Measurements from ENCODE around the gene SNRNP200.
A peak's percentile ranks its signal among the peaks of the same experiment; 100 is the strongest.
"Not testable (repeated sequence)": the region's sequence is repeated elsewhere in the genome, so short reads cannot be mapped to it uniquely, and the experiment has no call there.

SNRNP200 gene

DNA sequence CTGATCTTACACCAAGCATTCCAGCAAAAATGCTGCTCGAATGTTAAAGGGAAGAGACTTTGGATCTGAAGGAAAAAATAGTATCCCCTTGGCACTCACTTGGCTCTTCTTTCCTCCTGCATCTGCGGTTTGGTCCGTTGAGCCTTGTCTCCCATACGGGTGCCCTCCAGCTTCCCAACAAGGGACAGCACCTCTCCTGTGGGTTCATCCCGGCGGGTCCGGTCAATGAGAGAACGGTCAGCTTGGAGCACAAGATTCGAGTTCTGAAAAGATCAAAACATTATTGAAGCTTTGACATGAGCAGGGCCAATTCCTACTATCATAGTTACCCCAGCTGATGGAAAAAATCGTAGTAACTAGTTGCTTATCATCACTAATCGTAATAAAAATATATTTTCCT, 740 bp downstream of the SNRNP200 start:
- TF ChIP-seq POLR2A (IDR thresholded peaks at IDR 0.05; ENCODE audit: low read depth, low read length): no peak
- TF ChIP-seq TAF1 (IDR thresholded peaks at IDR 0.05; ENCODE audit: borderline replicate concordance, low read depth, low read length): no peak
- no peak for TF ChIP-seq POLR2AphosphoS5 (IDR thresholded peaks at IDR 0.05; ENCODE audit: low read depth, low read length)
- no peak for DNase-seq (ENCODE audit: insufficient read length)
- no peak for FAIRE-seq

DNA sequence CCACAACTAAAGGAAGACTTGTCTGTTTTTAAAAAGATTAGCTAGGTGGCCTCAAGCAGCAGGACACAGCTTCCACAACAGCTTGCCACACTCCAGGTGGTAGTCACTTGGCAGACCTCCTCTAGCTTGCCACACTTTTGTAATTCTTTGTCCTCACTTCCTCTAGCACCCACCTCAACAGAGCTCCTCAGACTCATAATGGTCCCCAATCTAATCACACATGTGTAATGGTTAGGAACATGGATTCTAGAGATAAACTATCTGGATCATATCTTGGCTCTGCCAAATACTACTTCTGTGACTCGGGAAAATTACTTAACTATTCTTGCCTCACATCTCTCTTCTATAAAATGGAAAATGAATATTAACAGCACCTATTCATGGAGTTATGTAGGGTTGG, 3.5 kb downstream of the SNRNP200 start:
- FAIRE-seq: no peak
- no peak for DNase-seq (ENCODE audit: insufficient read length)
- no peak for TF ChIP-seq POLR2A (IDR thresholded peaks at IDR 0.05; ENCODE audit: low read depth, low read length)
- TF ChIP-seq TAF1 (IDR thresholded peaks at IDR 0.05; ENCODE audit: borderline replicate concordance, low read depth, low read length): no peak
- no peak for TF ChIP-seq POLR2AphosphoS5 (IDR thresholded peaks at IDR 0.05; ENCODE audit: low read depth, low read length)

GRCh38 chr2:96296925-96297324, 8.4 kb downstream of the SNRNP200 start:
- no peak for DNase-seq (ENCODE audit: insufficient read length)
- no peak for FAIRE-seq
- TF ChIP-seq POLR2A (IDR thresholded peaks at IDR 0.05; ENCODE audit: low read depth, low read length) (no peak), TAF1 (IDR thresholded peaks at IDR 0.05; ENCODE audit: borderline replicate concordance, low read depth, low read length) (no peak), POLR2AphosphoS5 (IDR thresholded peaks at IDR 0.05; ENCODE audit: low read depth, low read length) (no peak)

- DNase-seq (ENCODE audit: insufficient read length); FAIRE-seq: not testable (repeated sequence)
These were observed 11.1 kb downstream of the SNRNP200 start for GRCh38 chr2:96294271-96294670.

- FAIRE-seq: no peak
- TF ChIP-seq POLR2A (IDR thresholded peaks at IDR 0.05; ENCODE audit: low read depth, low read length) (no peak), POLR2AphosphoS5 (IDR thresholded peaks at IDR 0.05; ENCODE audit: low read depth, low read length) (no peak), TAF1 (IDR thresholded peaks at IDR 0.05; ENCODE audit: borderline replicate concordance, low read depth, low read length) (no peak)
These were observed 13.6 kb downstream of the SNRNP200 start for GRCh38 chr2:96291751-96292150.

GRCh38 chr2:96287273-96287856, 18.0 kb downstream of the SNRNP200 start:
- FAIRE-seq: no peak
- TF ChIP-seq TAF1 (IDR thresholded peaks at IDR 0.05; ENCODE audit: borderline replicate concordance, low read depth, low read length): no peak
- no peak for DNase-seq (ENCODE audit: insufficient read length)

More at GRCh38 chr2:96291751-96292150, 13.6 kb downstream of the SNRNP200 start:
- no peak for DNase-seq (ENCODE audit: insufficient read length)

DNA sequence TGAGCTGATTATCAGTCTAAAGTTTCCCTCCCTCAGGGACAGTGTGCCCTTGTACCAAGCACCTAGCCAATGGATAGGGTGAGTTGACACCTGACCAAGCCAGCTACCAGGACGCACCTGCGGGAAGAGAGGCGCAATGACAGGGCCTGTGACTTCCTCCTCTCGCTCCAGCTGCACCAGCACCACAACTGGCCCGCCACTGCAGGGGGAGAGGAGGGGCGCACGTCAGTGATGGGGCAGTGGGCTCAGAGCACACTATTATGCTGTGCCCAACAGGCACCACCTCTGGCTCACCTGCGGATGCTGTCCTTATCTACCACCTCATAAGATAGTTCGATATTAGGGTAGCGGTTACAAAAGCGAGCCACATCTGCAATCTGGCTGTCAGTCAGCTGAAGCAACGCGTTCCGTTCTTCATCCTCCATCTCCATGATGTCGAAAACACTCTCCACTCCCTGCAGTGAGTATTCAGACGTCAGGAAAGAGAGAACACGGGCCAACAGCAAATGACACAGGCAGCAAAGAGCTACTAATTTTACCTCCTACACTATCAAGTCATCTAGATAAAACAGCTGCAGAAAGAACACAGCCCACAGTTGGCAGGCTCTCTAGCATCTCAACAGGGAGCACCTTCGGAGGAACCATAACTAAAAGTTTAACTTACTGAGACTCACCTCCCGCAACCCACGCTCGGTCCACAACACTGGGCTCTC, 28.4 kb downstream of the SNRNP200 start:
- FAIRE-seq (no peak), DNase-seq (ENCODE audit: insufficient read length) (no peak)
- TF ChIP-seq POLR2AphosphoS5 (IDR thresholded peaks at IDR 0.05; ENCODE audit: low read depth, low read length) (no peak), TAF1 (IDR thresholded peaks at IDR 0.05; ENCODE audit: borderline replicate concordance, low read depth, low read length) (no peak), POLR2A (IDR thresholded peaks at IDR 0.05; ENCODE audit: low read depth, low read length) (no peak)

DNA sequence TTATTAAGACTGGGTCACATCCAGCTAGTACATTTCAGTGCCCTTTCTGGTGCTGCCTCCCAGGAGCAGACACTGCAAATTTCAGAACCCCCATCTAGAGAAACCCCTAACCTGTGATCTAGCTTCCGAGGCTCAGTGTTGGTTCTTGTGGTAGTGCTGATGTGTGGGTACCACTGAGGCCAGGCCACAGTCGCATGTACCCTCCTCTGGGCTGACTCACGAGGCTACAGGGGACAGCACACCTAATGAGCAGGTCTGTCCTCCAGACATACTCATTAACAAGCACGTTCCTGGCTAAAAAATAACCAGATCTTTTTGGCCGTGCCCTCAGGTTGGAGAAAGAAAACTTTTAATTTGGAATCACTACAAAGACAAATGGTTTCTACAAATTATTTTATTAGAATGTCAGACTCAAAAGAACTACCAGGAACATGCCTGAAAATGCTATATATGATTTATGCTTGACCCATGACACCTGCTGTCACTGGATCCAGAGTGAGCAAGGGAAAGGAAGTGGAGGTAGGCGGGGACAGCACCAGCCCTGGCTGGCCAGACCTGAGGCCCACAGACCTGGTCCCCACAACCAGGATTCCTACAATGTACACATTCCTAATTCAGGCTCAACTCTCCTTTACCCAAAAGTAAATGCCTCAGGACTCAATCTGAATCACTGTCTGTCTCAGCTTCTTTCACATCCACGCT, 30.8 kb downstream of the SNRNP200 start:
- TF ChIP-seq TAF1 (IDR thresholded peaks at IDR 0.05; ENCODE audit: borderline replicate concordance, low read depth, low read length) (no peak), POLR2AphosphoS5 (IDR thresholded peaks at IDR 0.05; ENCODE audit: low read depth, low read length) (peak; percentile 61), POLR2A (IDR thresholded peaks at IDR 0.05; ENCODE audit: low read depth, low read length) (no peak; the same call in 1 of the 2 replicates)
- FAIRE-seq (no peak), DNase-seq (ENCODE audit: insufficient read length) (no peak)

GRCh38 chr2:96273763-96274162, 31.6 kb downstream of the SNRNP200 start:
- DNase-seq (ENCODE audit: insufficient read length) (no peak), FAIRE-seq (no peak)
- no peak for TF ChIP-seq TAF1 (IDR thresholded peaks at IDR 0.05; ENCODE audit: borderline replicate concordance, low read depth, low read length)
- TF ChIP-seq POLR2AphosphoS5 (IDR thresholded peaks at IDR 0.05; ENCODE audit: low read depth, low read length): no peak
- TF ChIP-seq POLR2A (IDR thresholded peaks at IDR 0.05; ENCODE audit: low read depth, low read length): no peak

DNA sequence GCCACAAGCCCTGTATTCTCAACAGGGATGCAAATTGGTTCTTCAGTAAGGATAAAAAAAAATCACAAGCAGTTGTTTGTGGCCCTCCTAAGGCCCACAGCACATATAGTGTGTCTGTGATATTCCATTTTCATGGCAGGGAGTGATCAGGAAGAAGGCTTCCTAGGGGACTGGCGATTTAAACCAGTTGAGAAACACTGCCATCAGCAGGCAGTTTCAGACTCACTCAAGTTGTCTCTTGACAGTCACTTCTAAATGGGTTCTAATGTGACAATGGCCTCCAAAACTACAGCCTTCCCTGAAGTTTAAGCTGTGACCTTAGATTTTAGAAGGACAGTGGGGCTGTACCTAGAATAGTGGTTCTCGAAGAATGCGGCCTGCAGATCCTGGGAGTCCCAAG, 33.4 kb downstream of the SNRNP200 start:
- TF ChIP-seq POLR2AphosphoS5 (IDR thresholded peaks at IDR 0.05; ENCODE audit: low read depth, low read length): no peak
- TF ChIP-seq POLR2A (IDR thresholded peaks at IDR 0.05; ENCODE audit: low read depth, low read length): no peak; the same call in 1 of the 2 replicates
- no peak for TF ChIP-seq TAF1 (IDR thresholded peaks at IDR 0.05; ENCODE audit: borderline replicate concordance, low read depth, low read length)
- FAIRE-seq: no peak
- DNase-seq (ENCODE audit: insufficient read length): no peak

GRCh38 chr2:96267159-96267971, 38.0 kb downstream of the SNRNP200 start:
- DNase-seq (ENCODE audit: insufficient read length): no peak
- no peak for FAIRE-seq
- TF ChIP-seq TAF1 (IDR thresholded peaks at IDR 0.05; ENCODE audit: borderline replicate concordance, low read depth, low read length): no peak
- TF ChIP-seq POLR2AphosphoS5 (IDR thresholded peaks at IDR 0.05; ENCODE audit: low read depth, low read length): no peak
- TF ChIP-seq POLR2A (IDR thresholded peaks at IDR 0.05; ENCODE audit: low read depth, low read length): no peak
